Neuronal stem cell (in vitro differentiated cells): ENCODE measurements around the gene COL19A1.
A peak's percentile ranks its signal among the peaks of the same experiment; 100 is the strongest.

Experiments
- DNase-seq: peaks from one replicate; pipeline ENCODE4 v3.0.0-alpha.2; 2013; ENCODE audit warnings: low spot score
- H2AFZ ChIP-seq: one replicate; pipeline ENCODE4 v1.6.1; 2013; ENCODE audit warnings: mild to moderate bottlenecking, low read length, inconsistent platforms
- H2AK5ac ChIP-seq: 2 replicates; pipeline ENCODE4 v1.6.1; 2013; ENCODE audit warnings: low read depth, mild to moderate bottlenecking, inconsistent platforms, low read length, moderate library complexity, mixed read lengths
- H2BK120ac ChIP-seq: 2 replicates; pipeline ENCODE4 v1.6.1; 2013; ENCODE audit warnings: low read depth, mild to moderate bottlenecking, inconsistent platforms, low read length, moderate library complexity, mixed read lengths
- H2BK12ac ChIP-seq: one replicate; pipeline ENCODE4 v1.6.1; 2013; ENCODE audit warnings: low read length, inconsistent platforms
- H2BK15ac ChIP-seq: 2 replicates; pipeline ENCODE4 v1.6.1; 2013; ENCODE audit warnings: mild to moderate bottlenecking, low read length, inconsistent platforms, mixed read lengths
- H2BK5ac ChIP-seq: one replicate; pipeline ENCODE4 v1.6.1; 2013; ENCODE audit warnings: inconsistent platforms, mild to moderate bottlenecking, low read length, moderate library complexity
- H3K14ac ChIP-seq: one replicate; pipeline ENCODE4 v1.6.1; 2013; ENCODE audit warnings: low read length, inconsistent platforms
- H3K18ac ChIP-seq: 2 replicates; pipeline ENCODE4 v1.6.1; 2013; ENCODE audit warnings: low read length, inconsistent platforms
- H3K23ac ChIP-seq: 2 replicates; pipeline ENCODE4 v1.6.1; 2013; ENCODE audit warnings: low read depth, mild to moderate bottlenecking, mixed read lengths, low read length, inconsistent platforms; ENCODE audit not compliant: poor library complexity
- H3K27ac ChIP-seq: replicated peaks from 3 replicates; pipeline ENCODE4 v1.5.1; 2013; ENCODE audit warnings: low read length, inconsistent platforms
- H3K27me3 ChIP-seq, 3 experiments: 2 replicates each; pipeline ENCODE4 v1.6.1; 2013; ENCODE audit warnings: low read length in 3 of 3, mild to moderate bottlenecking in 2 of 3, inconsistent platforms in 1 of 3, low read depth in 1 of 3, mixed read lengths in 1 of 3, moderate library complexity in 1 of 3; ENCODE audit not compliant: control insufficient read depth in 3 of 3, insufficient read depth in 3 of 3
- H3K36me3 ChIP-seq, 2 donors: replicated peaks in 1 of 2; 2 replicates each; pipeline ENCODE4 v1.6.1; 2013; ENCODE audit warnings: low read length in 2 of 2; ENCODE audit not compliant: control insufficient read depth in 2 of 2, insufficient read depth in 2 of 2
- H3K4ac ChIP-seq: 2 replicates; pipeline ENCODE4 v1.6.1; 2013; ENCODE audit warnings: inconsistent platforms, mild to moderate bottlenecking, low read length, moderate library complexity
- H3K4me1 ChIP-seq, 2 donors: 1 replicate in 1 of 2; 2 replicates in 1 of 2; pipeline ENCODE4 v1.6.1; 2013; ENCODE audit warnings: low read length in 2 of 2, low read depth in 1 of 2; ENCODE audit not compliant: control insufficient read depth in 2 of 2, insufficient read depth in 1 of 2
- H3K4me2 ChIP-seq: one replicate; pipeline ENCODE4 v1.6.1; 2013; ENCODE audit warnings: mild to moderate bottlenecking, low read length, inconsistent platforms; ENCODE audit not compliant: insufficient read depth, poor library complexity, severe bottlenecking
- H3K4me3 ChIP-seq, 2 donors: 2 replicates each; pipeline ENCODE4 v1.5.1; 2013; ENCODE audit warnings: low read length in 2 of 2, mild to moderate bottlenecking in 2 of 2, inconsistent platforms in 1 of 2, moderate library complexity in 1 of 2
- H3K79me1 ChIP-seq: one replicate; pipeline ENCODE4 v1.6.1; 2013; ENCODE audit warnings: low read depth, mild to moderate bottlenecking, inconsistent platforms, low read length, moderate library complexity
- H3K9ac ChIP-seq: one replicate; pipeline ENCODE4 v1.6.1; 2013; ENCODE audit warnings: mild to moderate bottlenecking, low read depth, low read length, inconsistent platforms; ENCODE audit not compliant: poor library complexity
- H3K9me3 ChIP-seq, 2 donors: replicated peaks in 1 of 2; 2 replicates each; pipeline versions ENCODE3 to v1.6.1; 2013; ENCODE audit warnings: low read length in 2 of 2, mild to moderate bottlenecking in 2 of 2, inconsistent platforms in 1 of 2, low read depth in 1 of 2, mixed read lengths in 1 of 2, moderate library complexity in 1 of 2; ENCODE audit not compliant: control insufficient read depth in 2 of 2, insufficient read depth in 1 of 2
- H4K8ac ChIP-seq: one replicate; pipeline ENCODE4 v1.6.1; 2013; ENCODE audit warnings: low read depth, mild to moderate bottlenecking, inconsistent platforms, low read length, moderate library complexity
- H4K91ac ChIP-seq: one replicate; pipeline ENCODE4 v1.6.1; 2013; ENCODE audit warnings: low read length, low read depth, mild to moderate bottlenecking, inconsistent platforms; ENCODE audit not compliant: poor library complexity
- WGBS, 2 donors: extraction: QIAGEN DNeasy Blood & Tissue Kit; methylation state at CpG; one replicate each; pipeline ENCODE4 v1.1.7; 2013; ENCODE audit warnings: missing lambda C conversion rate in 2 of 2, mixed read lengths in 1 of 2; ENCODE audit not compliant: insufficient read length in 2 of 2, insufficient replicate concordance in 1 of 2; ENCODE audit errors: extremely low coverage in 2 of 2; 5-methylcytosine and 5-hydroxymethylcytosine counted together

COL19A1 gene

GRCh38 chr6:69894578-69895347 lies 28.4 kb downstream of the COL19A1 start:
- Histone ChIP-seq H3K36me3 (no peaks in the 10 kb centered on the region), H3K18ac (no peak overlapping the region), H3K9ac (no peak overlapping the region), H3K27me3 (no peaks in the 10 kb centered on the region), H3K9me3 (no peaks in the 10 kb centered on the region), H2BK120ac (no peak overlapping the region), H3K4ac (no peak overlapping the region), H4K91ac (no peak overlapping the region), H2BK15ac (no peak overlapping the region), H3K79me1 (no peaks in the 10 kb centered on the region), H4K8ac (no peak overlapping the region), H3K27ac (no peak overlapping the region), H2AFZ (peak overlapping the region; percentile 74), H3K23ac (no peak overlapping the region), H3K4me1 (peaks cover 0 to 3% of the 10 kb centered on the region in 2 donors), H3K4me2 (no peak overlapping the region), H2BK12ac (no peak overlapping the region), H2BK5ac (no peak overlapping the region), H2AK5ac (no peak overlapping the region), H3K14ac (peak overlapping the region; percentile 17), H3K4me3 (no peak overlapping the region)
- WGBS, 2 donors: no CpG with 5 or more reads among the region's 8 CpGs
- no peak for DNase-seq

- Histone ChIP-seq H2AFZ (peak overlapping the region; percentile 74), H3K9ac (no peak overlapping the region), H3K14ac (no peak overlapping the region), H3K4me3 (no peak overlapping the region), H2BK15ac (no peak overlapping the region), H4K8ac (no peak overlapping the region), H4K91ac (no peak overlapping the region), H2AK5ac (no peak overlapping the region), H3K36me3 (no peaks in the 10 kb centered on the region), H3K4ac (no peak overlapping the region), H3K27ac (no peak overlapping the region), H3K4me2 (no peak overlapping the region), H3K79me1 (no peaks in the 10 kb centered on the region), H2BK12ac (no peak overlapping the region), H3K4me1 (peaks cover 0 to 3% of the 10 kb centered on the region in 2 donors), H3K23ac (no peak overlapping the region), H2BK5ac (no peak overlapping the region), H3K9me3 (no peaks in the 10 kb centered on the region), H2BK120ac (no peak overlapping the region), H3K27me3 (no peaks in the 10 kb centered on the region), H3K18ac (no peak overlapping the region)
- WGBS, 2 donors: no CpG with 5 or more reads among the region's 4 CpGs
- no peak for DNase-seq
These were observed 29.0 kb downstream of the COL19A1 start for GRCh38 chr6:69895396-69895795.

- no peak overlapping the region for H2AFZ ChIP-seq
- H2BK5ac ChIP-seq: no peak overlapping the region
- no CpG with 5 or more reads among the region's 2 CpGs for WGBS, 2 donors
- H3K27me3 ChIP-seq: no peaks in the 10 kb centered on the region
- H2BK120ac ChIP-seq: no peak overlapping the region
- H3K4ac ChIP-seq: no peak overlapping the region
- no peaks in the 10 kb centered on the region for H3K9me3 ChIP-seq
- no peak overlapping the region for H3K27ac ChIP-seq
- no peak overlapping the region for H2BK15ac ChIP-seq
- no peak overlapping the region for H2AK5ac ChIP-seq
- no peak overlapping the region for H3K14ac ChIP-seq
- no peak for DNase-seq
- no peak overlapping the region for H3K4me3 ChIP-seq
- no peaks in the 10 kb centered on the region for H3K79me1 ChIP-seq
- H3K4me1 ChIP-seq: no peaks in the 10 kb centered on the region
- no peak overlapping the region for H3K18ac ChIP-seq
- no peak overlapping the region for H3K23ac ChIP-seq
- H2BK12ac ChIP-seq: no peak overlapping the region
- no peak overlapping the region for H4K8ac ChIP-seq
- no peak overlapping the region for H3K9ac ChIP-seq
- H4K91ac ChIP-seq: no peak overlapping the region
- no peak overlapping the region for H3K4me2 ChIP-seq
- H3K36me3 ChIP-seq: no peaks in the 10 kb centered on the region
These were observed 34.5 kb downstream of the COL19A1 start for GRCh38 chr6:69900869-69901268.

GRCh38 chr6:69901361-69901760 lies 35.0 kb downstream of the COL19A1 start:
- Histone ChIP-seq H3K9me3 (no peaks in the 10 kb centered on the region), H3K79me1 (no peaks in the 10 kb centered on the region), H2AFZ (no peak overlapping the region), H3K36me3 (no peaks in the 10 kb centered on the region), H3K27me3 (no peaks in the 10 kb centered on the region), H3K27ac (no peak overlapping the region), H2BK5ac (no peak overlapping the region), H3K4me1 (no peaks in the 10 kb centered on the region), H2BK12ac (no peak overlapping the region), H3K23ac (no peak overlapping the region), H3K14ac (no peak overlapping the region), H4K91ac (no peak overlapping the region), H3K4ac (no peak overlapping the region), H2BK120ac (no peak overlapping the region), H3K4me2 (no peak overlapping the region), H3K9ac (no peak overlapping the region), H2AK5ac (no peak overlapping the region), H4K8ac (no peak overlapping the region), H3K18ac (no peak overlapping the region), H3K4me3 (no peak overlapping the region), H2BK15ac (no peak overlapping the region)
- DNase-seq: no peak
- no CpG with 5 or more reads among the region's 3 CpGs for WGBS, 2 donors
